HUES64 (cell line): ENCODE measurements around the gene SRP54.

Source experiments
- H3K27ac ChIP-seq: 2 replicates; pipeline ENCODE4 v1.7.0; 2013; ENCODE audit warnings: low read depth, low read length, inconsistent platforms
- H3K27me3 ChIP-seq: 2 replicates; pipeline ENCODE4 v1.6.1; 2013; ENCODE audit warnings: mild to moderate bottlenecking, low read length; ENCODE audit not compliant: insufficient read depth
- H3K36me3 ChIP-seq: 2 replicates; pipeline ENCODE4 v1.6.1; 2013; ENCODE audit warnings: mild to moderate bottlenecking, low read length; ENCODE audit not compliant: insufficient read depth
- H3K4me1 ChIP-seq: 2 replicates; pipeline ENCODE4 v1.6.1; 2013; ENCODE audit warnings: mild to moderate bottlenecking, low read length, moderate library complexity; ENCODE audit not compliant: insufficient read depth
- H3K4me3 ChIP-seq: 2 replicates; pipeline ENCODE4 v1.5.1; 2013; ENCODE audit warnings: mild to moderate bottlenecking, low read length, moderate library complexity
- H3K9ac ChIP-seq: 2 replicates; pipeline ENCODE4 v1.6.1; 2013; ENCODE audit warnings: mild to moderate bottlenecking, low read depth, low read length
- H3K9me3 ChIP-seq: 2 replicates; pipeline ENCODE4 v1.6.1; 2013; ENCODE audit warnings: low read depth, low read length; ENCODE audit not compliant: insufficient read depth
- WGBS: fragments of 150-250, 120-280 bp; methylation state at CpG from one replicate; pipeline ENCODE4 v1.1.7; 2013; ENCODE audit warnings: missing lambda C conversion rate; 5-methylcytosine and 5-hydroxymethylcytosine counted together

Gene SRP54

DNA sequence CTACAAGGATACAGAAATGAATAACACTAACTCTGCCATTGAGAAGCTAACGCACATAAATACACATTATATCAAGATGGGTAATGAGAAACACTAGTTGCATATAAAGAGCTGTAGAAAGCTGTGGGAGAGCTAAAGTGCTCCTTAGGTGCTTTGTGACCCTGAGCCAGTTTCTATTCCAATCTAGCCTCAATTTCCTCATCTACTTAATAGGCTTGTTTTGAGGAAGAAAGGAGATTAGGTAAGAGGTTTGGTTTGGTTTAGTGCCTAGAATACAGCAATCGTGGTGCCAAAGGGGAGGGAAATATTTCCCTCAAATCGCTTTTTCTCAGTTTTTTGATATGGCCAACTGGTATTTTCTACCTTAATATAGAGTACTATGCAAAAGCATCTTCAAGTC, 994 bp downstream of the SRP54 start:
- peak overlapping the region; percentile 72 for H3K4me3 ChIP-seq
- no peak overlapping the region for H3K27ac ChIP-seq
- peak overlapping the region; percentile 87; the same call in 1 of the 2 replicates for H3K9ac ChIP-seq
- H3K9me3 ChIP-seq = no peaks in the 10 kb centered on the region
- WGBS = 97% methylated on average over 2 of the region's 3 CpGs
- H3K27me3 ChIP-seq = no peaks in the 10 kb centered on the region
- H3K36me3 ChIP-seq = no peaks in the 10 kb centered on the region
- peaks cover 5% of the 10 kb centered on the region; the same call in 1 of the 2 replicates for H3K4me1 ChIP-seq

- H3K27ac ChIP-seq = no peak overlapping the region
- no peaks in the 10 kb centered on the region for H3K9me3 ChIP-seq
- H3K4me1 ChIP-seq = peaks cover 5% of the 10 kb centered on the region; the same call in 1 of the 2 replicates
- WGBS = 98% methylated on average over 3 of the region's 3 CpGs
- no peaks in the 10 kb centered on the region for H3K27me3 ChIP-seq
- H3K9ac ChIP-seq = no peak overlapping the region
- H3K4me3 ChIP-seq = no peak overlapping the region
- no peaks in the 10 kb centered on the region for H3K36me3 ChIP-seq
Observed at GRCh38 chr14:34985740-34986139, 2.9 kb downstream of the SRP54 start.

DNA sequence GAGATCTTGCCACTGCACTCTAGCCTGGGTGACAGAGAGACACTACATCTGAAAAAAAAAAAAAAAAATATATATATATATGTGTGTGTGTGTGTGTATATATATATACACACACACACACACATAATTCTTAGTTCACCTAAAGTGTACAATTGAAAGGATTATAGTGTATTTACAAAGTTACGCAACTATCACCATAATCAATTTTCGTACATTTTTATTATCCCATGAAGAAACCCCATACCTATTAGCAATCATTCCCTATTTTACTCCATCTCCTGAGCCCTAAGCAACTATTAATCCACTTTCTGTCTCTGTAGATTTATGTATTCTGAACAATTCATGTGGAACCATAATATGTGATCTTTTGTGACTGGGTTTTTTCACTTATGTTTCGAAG, 4.4 kb downstream of the SRP54 start:
- H3K9ac ChIP-seq = no peak overlapping the region
- peaks cover 5% of the 10 kb centered on the region; the same call in 1 of the 2 replicates for H3K4me1 ChIP-seq
- 100% methylated on average over 3 of the region's 3 CpGs for WGBS

GRCh38 chr14:34989762-34990161, 7.0 kb downstream of the SRP54 start:
- H3K27me3 ChIP-seq = no peaks in the 10 kb centered on the region
- H3K4me3 ChIP-seq = no peak overlapping the region
- no peaks in the 10 kb centered on the region for H3K9me3 ChIP-seq
- H3K4me1 ChIP-seq = no peaks in the 10 kb centered on the region
- H3K9ac ChIP-seq = no peak overlapping the region
- H3K27ac ChIP-seq = no peak overlapping the region
- H3K36me3 ChIP-seq = no peaks in the 10 kb centered on the region

More for the DNA sequence above, 4.4 kb downstream of the SRP54 start:
- no peaks in the 10 kb centered on the region for H3K36me3 ChIP-seq
- no peaks in the 10 kb centered on the region for H3K27me3 ChIP-seq
- no peaks in the 10 kb centered on the region for H3K9me3 ChIP-seq
- no peak overlapping the region for H3K4me3 ChIP-seq
- no peak overlapping the region for H3K27ac ChIP-seq

GRCh38 chr14:34993426-34993825, 10.6 kb downstream of the SRP54 start:
- WGBS = 96% methylated on average over 3 of the region's 3 CpGs
- no peaks in the 10 kb centered on the region for H3K27me3 ChIP-seq
- H3K27ac ChIP-seq = no peak overlapping the region
- H3K4me3 ChIP-seq = no peak overlapping the region
- peaks cover 8% of the 10 kb centered on the region; the same call in 1 of the 2 replicates for H3K4me1 ChIP-seq
- no peaks in the 10 kb centered on the region for H3K9me3 ChIP-seq
- 0 out of 2 replicates have a peak, but pooled peaks cover 10% of the 10 kb centered on the region for H3K36me3 ChIP-seq
- no peak overlapping the region for H3K9ac ChIP-seq

DNA sequence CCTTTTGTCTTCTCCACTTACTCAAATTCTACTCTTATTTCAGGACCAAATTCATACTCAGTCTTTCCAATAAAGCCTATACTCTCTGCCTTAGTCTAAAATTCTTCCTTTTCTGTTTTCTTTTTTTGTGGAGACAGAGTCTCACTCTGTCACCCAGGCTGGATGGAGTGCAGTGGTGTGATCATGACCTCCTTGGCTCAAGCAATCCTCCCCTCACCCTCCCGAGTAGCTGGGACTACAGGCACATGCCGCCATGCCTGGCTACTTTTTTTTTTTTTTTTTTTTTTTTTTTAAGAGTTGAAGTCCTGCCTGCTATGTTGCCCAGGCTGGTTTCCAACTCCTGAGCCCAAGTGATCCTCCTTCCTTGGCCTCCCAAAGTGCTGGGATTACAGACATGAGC, 11.9 kb downstream of the SRP54 start:
- Histone ChIP-seq H3K36me3 (peaks cover 15% of the 10 kb centered on the region), H3K4me3 (no peak overlapping the region), H3K27ac (no peak overlapping the region), H3K9ac (no peak overlapping the region), H3K4me1 (peaks cover 8% of the 10 kb centered on the region; the same call in 1 of the 2 replicates), H3K27me3 (no peaks in the 10 kb centered on the region), H3K9me3 (no peaks in the 10 kb centered on the region)
- WGBS = 83% methylated on average over 1 of the region's 2 CpGs

DNA sequence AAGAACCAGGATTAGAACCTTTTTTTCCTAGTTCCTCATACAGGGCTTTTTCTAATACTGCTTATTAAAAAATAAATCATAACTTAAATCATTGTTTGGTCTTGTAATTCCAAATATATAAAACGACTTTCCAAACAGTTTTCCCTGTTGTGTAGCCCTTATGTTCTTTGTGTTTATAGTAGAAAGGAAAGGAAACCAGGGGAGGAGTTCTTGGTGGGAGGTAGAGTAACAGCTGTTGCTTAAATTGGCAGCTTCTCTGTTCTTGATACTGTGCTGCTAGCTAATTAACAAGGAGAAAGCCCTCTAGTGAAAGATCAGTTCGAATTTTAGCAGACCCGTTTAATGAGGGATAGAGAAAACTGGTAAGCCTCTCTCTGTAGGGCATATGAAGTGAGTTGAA, 15.0 kb downstream of the SRP54 start:
- Histone ChIP-seq H3K9me3 (no peaks in the 10 kb centered on the region), H3K27me3 (no peaks in the 10 kb centered on the region), H3K36me3 (peaks cover 31% of the 10 kb centered on the region), H3K4me1 (peaks cover 8% of the 10 kb centered on the region; the same call in 1 of the 2 replicates), H3K9ac (no peak overlapping the region), H3K27ac (peak overlapping the region; percentile 49), H3K4me3 (no peak overlapping the region)
- WGBS = 40% methylated on average over 3 of the region's 3 CpGs

DNA sequence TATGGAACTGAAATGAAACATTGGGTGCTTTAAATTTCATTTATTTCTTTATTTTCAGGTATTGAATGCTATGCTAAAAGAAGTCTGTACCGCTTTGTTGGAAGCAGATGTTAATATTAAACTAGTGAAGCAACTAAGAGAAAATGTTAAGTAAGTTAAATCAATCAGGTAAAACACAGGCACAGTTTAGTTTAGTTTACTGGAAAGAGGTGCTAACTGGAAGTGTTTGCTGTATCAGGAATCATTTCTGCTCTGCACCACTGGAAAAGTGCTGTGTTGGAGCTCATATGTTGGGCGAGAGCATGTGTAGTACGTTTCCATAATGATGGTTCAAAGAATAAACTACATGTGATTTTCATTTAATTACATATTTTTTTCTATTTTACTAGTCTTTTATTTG, 16.7 kb downstream of the SRP54 start:
- 90% methylated on average over 2 of the region's 3 CpGs for WGBS
- H3K4me1 ChIP-seq = peaks cover 8% of the 10 kb centered on the region; the same call in 1 of the 2 replicates
- H3K4me3 ChIP-seq = no peak overlapping the region
- H3K9ac ChIP-seq = no peak overlapping the region
- H3K36me3 ChIP-seq = peaks cover 40% of the 10 kb centered on the region
- H3K9me3 ChIP-seq = no peaks in the 10 kb centered on the region
- no peaks in the 10 kb centered on the region for H3K27me3 ChIP-seq
- H3K27ac ChIP-seq = no peak overlapping the region

DNA sequence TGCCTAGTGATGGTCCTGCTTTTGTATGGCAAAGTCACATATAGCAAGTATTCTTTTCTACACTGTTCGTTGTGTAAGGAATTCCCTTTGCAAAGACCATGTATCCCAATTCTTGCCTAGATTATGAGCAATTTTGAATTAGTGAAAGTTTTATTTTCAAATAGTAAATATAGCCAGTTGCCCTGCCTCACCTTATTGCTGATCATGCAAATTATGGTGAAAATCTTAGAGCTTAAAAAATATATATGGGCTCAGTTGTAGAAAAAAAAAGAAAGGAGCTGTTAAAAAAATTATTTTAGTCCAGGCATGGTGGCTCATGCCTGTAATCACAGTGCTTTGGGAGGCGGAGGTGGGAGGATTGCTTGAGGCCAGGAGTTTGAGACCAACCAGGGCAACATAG, 18.8 kb downstream of the SRP54 start:
- H3K4me3 ChIP-seq = no peak overlapping the region
- 94% methylated on average over 2 of the region's 2 CpGs for WGBS

GRCh38 chr14:35004839-35005238, 22.0 kb downstream of the SRP54 start:
- Histone ChIP-seq H3K27ac (no peak overlapping the region), H3K4me1 (no peaks in the 10 kb centered on the region), H3K4me3 (no peak overlapping the region), H3K36me3 (peaks cover 58% of the 10 kb centered on the region), H3K9me3 (no peaks in the 10 kb centered on the region), H3K9ac (no peak overlapping the region), H3K27me3 (no peaks in the 10 kb centered on the region)
- WGBS = 85% methylated on average over 1 of the region's 1 CpG

More for the DNA sequence above, 18.8 kb downstream of the SRP54 start:
- Histone ChIP-seq H3K36me3 (peaks cover 48% of the 10 kb centered on the region), H3K27ac (no peak overlapping the region), H3K4me1 (peaks cover 8% of the 10 kb centered on the region; the same call in 1 of the 2 replicates), H3K27me3 (no peaks in the 10 kb centered on the region), H3K9me3 (no peaks in the 10 kb centered on the region), H3K9ac (no peak overlapping the region)

DNA sequence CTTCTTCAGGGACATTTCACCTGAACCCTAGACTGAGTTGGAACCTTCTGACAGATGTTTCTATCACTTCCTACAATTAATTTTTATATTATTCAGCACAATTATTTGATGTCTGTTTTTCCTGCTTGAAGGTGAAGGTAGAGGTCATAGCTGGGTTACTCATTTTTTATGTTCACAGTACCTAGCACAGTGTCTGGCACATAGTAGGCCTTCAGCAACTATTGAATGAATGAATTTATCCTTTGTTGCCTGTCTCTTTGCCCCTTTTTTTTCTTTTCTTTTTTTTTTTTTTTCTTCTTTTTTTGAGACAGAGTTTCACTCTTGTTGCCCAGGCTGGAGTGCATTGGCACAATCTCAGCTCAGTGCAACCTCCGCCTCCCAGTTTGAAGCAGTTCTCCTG, 33.8 kb downstream of the SRP54 start:
- Histone ChIP-seq H3K9ac (no peak overlapping the region), H3K27ac (no peak overlapping the region), H3K4me3 (no peak overlapping the region), H3K4me1 (no peaks in the 10 kb centered on the region), H3K9me3 (no peaks in the 10 kb centered on the region), H3K36me3 (peaks cover 88% of the 10 kb centered on the region), H3K27me3 (no peaks in the 10 kb centered on the region)
- 94% methylated on average over 1 of the region's 1 CpG for WGBS

DNA sequence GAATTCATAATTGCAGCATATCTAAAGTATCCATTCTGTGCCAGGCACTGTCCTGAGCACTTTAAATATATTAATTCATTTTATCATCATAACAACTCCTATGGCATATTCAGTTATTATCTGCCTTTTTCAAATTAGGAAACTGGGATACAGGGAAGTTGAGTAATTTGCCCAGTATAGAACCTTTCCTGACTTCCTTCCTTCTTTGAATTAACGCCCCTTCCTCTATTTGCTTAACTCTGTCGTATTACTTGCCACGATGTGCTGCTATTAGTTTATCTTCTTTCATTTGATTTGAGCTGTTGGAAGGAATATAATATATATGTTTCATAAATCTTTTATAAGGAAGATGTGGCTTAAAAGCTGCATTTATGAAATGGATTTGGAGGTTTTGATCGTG, 37.9 kb downstream of the SRP54 start:
- H3K27me3 ChIP-seq = no peaks in the 10 kb centered on the region
- H3K9ac ChIP-seq = no peak overlapping the region
- H3K9me3 ChIP-seq = no peaks in the 10 kb centered on the region
- H3K4me3 ChIP-seq = no peak overlapping the region
- 100% methylated on average over 2 of the region's 4 CpGs for WGBS
- no peaks in the 10 kb centered on the region for H3K4me1 ChIP-seq
- no peak overlapping the region for H3K27ac ChIP-seq
- peaks cover 84% of the 10 kb centered on the region for H3K36me3 ChIP-seq
